Gastroesophageal sphincter (tissue), 3 donors: Measurements from ENCODE around the gene R3HDML.

Experiments used
- CTCF ChIP-seq, 4 experiments: fragments of 200-600 bp in 2 of 4; fragments of 450-650 bp in 2 of 4; sonication (generic) in 1 of 4; IDR thresholded peaks; one replicate each; pipeline ENCODE4 v1.5.1; 2017 to 2019; ENCODE audit warnings: antibody characterized with exemption in 4 of 4, mild to moderate bottlenecking in 2 of 4, moderate library complexity in 2 of 4
- EP300 ChIP-seq: sonication (generic); formaldehyde crosslinking; IDR thresholded peaks from one replicate; pipeline ENCODE4 v1.6.1; 2017; ENCODE audit warnings: antibody characterized with exemption, mild to moderate bottlenecking
- POLR2A ChIP-seq, 2 donors: fragments of 450-650 bp; IDR thresholded peaks; one replicate each; pipeline ENCODE4 v1.6.1; 2017; ENCODE audit warnings: antibody characterized with exemption in 2 of 2, mild to moderate bottlenecking in 2 of 2, moderate library complexity in 1 of 2
- POLR2AphosphoS5 ChIP-seq: sonication (generic); formaldehyde crosslinking; IDR thresholded peaks from one replicate; pipeline ENCODE4 v1.6.1; 2017; ENCODE audit warnings: antibody characterized with exemption

GRCh38 chr20:44291754-44292153, 45.1 kb upstream of the R3HDML start:
- no peak for TF ChIP-seq CTCF (IDR thresholded peaks at IDR 0.05)
- no peak for TF ChIP-seq POLR2A (IDR thresholded peaks at IDR 0.05)
- TF ChIP-seq POLR2AphosphoS5: no peak
- no peak for TF ChIP-seq EP300
